ENCODE measurements around the gene MYH9.

GRCh38 chr22:36305813-36306212 lies 82.0 kb downstream of the MYH9 start:
- TF ChIP-seq ATF3 (IDR thresholded peaks at IDR 0.05) (no peak), CTCF (IDR thresholded peaks at IDR 0.05; ENCODE audit: low read depth, low read length, missing input control) (no peak), ZBTB33 (IDR thresholded peaks at IDR 0.05) (no peak), JUND (IDR thresholded peaks at IDR 0.05) (no peak), TAF1 (conservative IDR thresholded peaks at IDR 0.05) (no peak), RAD21 (IDR thresholded peaks at IDR 0.05) (no peak), GABPA (IDR thresholded peaks at IDR 0.05 in 1 of 2, conservative IDR thresholded peaks at IDR 0.05 in 1 of 2) (no peak), NR2F2 (IDR thresholded peaks at IDR 0.05) (no peak), EGR1 (IDR thresholded peaks at IDR 0.05; ENCODE audit: low read depth in 2 of 2) (no peak)
